CD4-positive, alpha-beta T cell (primary cell): ENCODE measurements around the gene PDE7B. TPM values are rescaled to one million over a fixed set of nuclear protein-coding genes. Genes with fewer than 3 reads are reported as not detected.

Experiments
- ATAC-seq: fragments of 200-7000 bp; cut with Tn5 transposase; one replicate; pipeline ENCODE4 v1.10.0; 2022; ENCODE audit warnings: mild to moderate bottlenecking; ENCODE audit not compliant: poor library complexity
- CTCF ChIA-PET: fragments of 350-600 bp; sonication (Branson Sonifier 250); formaldehyde crosslinking; loops from one replicate; lab custom pipeline; 2021; ENCODE audit warnings: antibody characterized with exemption, inconsistent platforms; lab: Charles Lee
- POLR2A ChIA-PET: fragments of 350-600 bp; sonication (Branson Sonifier 250); formaldehyde crosslinking; loops from one replicate; lab custom pipeline; 2021; ENCODE audit warnings: antibody characterized with exemption, inconsistent platforms; lab: Charles Lee
- DNase-seq, 14 experiments: peaks; one replicate each; pipeline ENCODE4 v3.0.0-alpha.2; 2013 to 2020; ENCODE audit warnings: mixed read lengths in 2 of 14
- H3K27ac ChIP-seq, 2 donors: one replicate each; pipeline versions ENCODE4 v1.5.1 to v1.7.0; 2013; ENCODE audit warnings: low read length in 2 of 2, low read depth in 1 of 2, mild to moderate bottlenecking in 1 of 2
- H3K27me3 ChIP-seq, 2 experiments: 1 replicate in 1 of 2; 2 replicates in 1 of 2; pipeline versions ENCODE4 v1.6.1 to v1.7.0; 2013; ENCODE audit warnings: low read length in 2 of 2, control low read depth in 1 of 2, mild to moderate bottlenecking in 1 of 2, moderate library complexity in 1 of 2; ENCODE audit not compliant: insufficient read depth in 2 of 2, control insufficient read depth in 1 of 2
- H3K36me3 ChIP-seq: one replicate; pipeline ENCODE4 v1.6.1; 2013; ENCODE audit warnings: low read length, control low read depth; ENCODE audit not compliant: insufficient read depth
- H3K4me1 ChIP-seq: one replicate; pipeline ENCODE4 v1.6.1; 2013; ENCODE audit warnings: low read length, control low read depth; ENCODE audit not compliant: insufficient read depth
- H3K4me3 ChIP-seq: one replicate; pipeline ENCODE4 v1.5.1; 2013; ENCODE audit warnings: mild to moderate bottlenecking, low read length, moderate library complexity
- H3K9me3 ChIP-seq, 2 experiments: 1 replicate in 1 of 2; 2 replicates in 1 of 2; pipeline versions ENCODE4 v1.6.1 to v1.7.0; 2013; ENCODE audit warnings: low read length in 2 of 2, mild to moderate bottlenecking in 2 of 2, control low read depth in 1 of 2, moderate library complexity in 1 of 2; ENCODE audit not compliant: control insufficient read depth in 1 of 2, insufficient read depth in 1 of 2
- H3K27ac Mint-ChIP-seq: one replicate; pipeline ENCODE4 v1.8.0; 2020; ENCODE audit warnings: mixed read lengths
- H3K27me3 Mint-ChIP-seq: one replicate; pipeline ENCODE4 v1.8.0; 2021; ENCODE audit warnings: mixed read lengths
- H3K36me3 Mint-ChIP-seq: one replicate; pipeline ENCODE4 v1.8.0; 2021; ENCODE audit warnings: low read depth, mixed read lengths
- H3K4me1 Mint-ChIP-seq: one replicate; pipeline ENCODE4 v1.8.0; 2021; ENCODE audit warnings: low read depth, mixed read lengths
- H3K4me3 Mint-ChIP-seq: one replicate; pipeline ENCODE4 v1.8.0; 2020; ENCODE audit warnings: mild to moderate bottlenecking, mixed read lengths
- H3K9me3 Mint-ChIP-seq: one replicate; pipeline ENCODE4 v1.8.0; 2020; ENCODE audit warnings: mixed read lengths
- CTCF ChIP-seq: fragments of 200-600 bp; IDR thresholded peaks from one replicate; pipeline ENCODE4 v1.8.0; 2022; ENCODE audit warnings: antibody characterized with exemption, mild to moderate bottlenecking
- intact Hi-C, 2 experiments: fragments of 100-400 bp; cut with DNase I in 1 of 2; cut with micrococcal nuclease in 1 of 2; formaldehyde crosslinking; loops; one replicate each; pipeline versions ENCODE4 v1.15.1 to v1.9.0; 2023 to 2025; cut with DNase I, micrococcal nuclease
- total RNA-seq, 174 experiments: library from RNA in 2 of 174; stranded (reverse) in 2 of 174; gene quantifications; one replicate each; pipeline ENCODE4 v1.2.3 and lab custom pipeline; 2021 to 2026

Gene PDE7B
- total RNA-seq, 2 experiments from 2014 or later, result 0.25 to 0.34 TPM

- no peaks in the 10 kb centered on the region for H3K36me3 Mint-ChIP-seq
- Histone ChIP-seq H3K27me3 (no peaks in the 10 kb centered on the region), H3K9me3 (no peaks in the 10 kb centered on the region), H3K4me1 (no peaks in the 10 kb centered on the region), H3K36me3 (no peaks in the 10 kb centered on the region), H3K27ac (no peak overlapping the region), H3K4me3 (no peak overlapping the region)
- H3K9me3 Mint-ChIP-seq, result no peaks in the 10 kb centered on the region
- CTCF ChIA-PET, result no interaction called here
- POLR2A ChIA-PET, result no interaction called here
- peak overlapping the region; percentile 7 for H3K4me3 Mint-ChIP-seq
- no peak overlapping the region for H3K27ac Mint-ChIP-seq
- peak; percentile 79 for ATAC-seq
- H3K27me3 Mint-ChIP-seq, result no peaks in the 10 kb centered on the region
- intact Hi-C loops, result no loop called here
- peak in 7 of 14 experiments; percentile 2 to 21 (median 9) for DNase-seq
- H3K4me1 Mint-ChIP-seq, result peaks cover 5% of the 10 kb centered on the region
- TF ChIP-seq CTCF, result no peak
Observed at GRCh38 chr6:136173519-136174507, 322.3 kb downstream of the PDE7B start.

GRCh38 chr6:136174510-136174909 lies 323.0 kb downstream of the PDE7B start:
- ATAC-seq (no peak), DNase-seq (no peak)
- Histone ChIP-seq H3K36me3 (no peaks in the 10 kb centered on the region), H3K4me3 (no peak overlapping the region), H3K4me1 (no peaks in the 10 kb centered on the region), H3K27me3 (no peaks in the 10 kb centered on the region), H3K9me3 (no peaks in the 10 kb centered on the region), H3K27ac (no peak overlapping the region)
- Mint-ChIP-seq H3K27me3 (no peaks in the 10 kb centered on the region), H3K27ac (no peak overlapping the region), H3K4me3 (no peak overlapping the region), H3K36me3 (no peaks in the 10 kb centered on the region), H3K4me1 (peaks cover 5% of the 10 kb centered on the region), H3K9me3 (no peaks in the 10 kb centered on the region)
- ChIA-PET POLR2A (no interaction called here), CTCF (no interaction called here)
- intact Hi-C loops, result no loop called here
- TF ChIP-seq CTCF, result no peak

- CTCF ChIA-PET, result no interaction called here
- H3K9me3 Mint-ChIP-seq, result no peaks in the 10 kb centered on the region
Observed at GRCh38 chr6:136175873-136176272, 324.4 kb downstream of the PDE7B start.

More at GRCh38 chr6:136175873-136176272, 324.4 kb downstream of the PDE7B start:
- H3K4me1 ChIP-seq, result no peaks in the 10 kb centered on the region
- no peak for TF ChIP-seq CTCF
- H3K27me3 ChIP-seq, result no peaks in the 10 kb centered on the region
- ATAC-seq (no peak), DNase-seq (no peak)
- H3K36me3 ChIP-seq, result no peaks in the 10 kb centered on the region
- H3K27ac ChIP-seq, result no peak overlapping the region
- Mint-ChIP-seq H3K4me3 (no peak overlapping the region), H3K36me3 (no peaks in the 10 kb centered on the region), H3K27me3 (no peaks in the 10 kb centered on the region), H3K27ac (no peak overlapping the region), H3K4me1 (peaks cover 5% of the 10 kb centered on the region)
- intact Hi-C loops, result no loop called here
- POLR2A ChIA-PET, result no interaction called here
- H3K4me3 ChIP-seq, result no peak overlapping the region
- H3K9me3 ChIP-seq, result no peaks in the 10 kb centered on the region
